ENCODE measurements around the gene DRC7. TPM values are rescaled to one million over a fixed set of nuclear protein-coding genes. Genes with fewer than 3 reads are reported as not detected.

Gene DRC7
- total and polyA plus RNA-seq, 5 experiments from 2014 or later: not detected

DNA sequence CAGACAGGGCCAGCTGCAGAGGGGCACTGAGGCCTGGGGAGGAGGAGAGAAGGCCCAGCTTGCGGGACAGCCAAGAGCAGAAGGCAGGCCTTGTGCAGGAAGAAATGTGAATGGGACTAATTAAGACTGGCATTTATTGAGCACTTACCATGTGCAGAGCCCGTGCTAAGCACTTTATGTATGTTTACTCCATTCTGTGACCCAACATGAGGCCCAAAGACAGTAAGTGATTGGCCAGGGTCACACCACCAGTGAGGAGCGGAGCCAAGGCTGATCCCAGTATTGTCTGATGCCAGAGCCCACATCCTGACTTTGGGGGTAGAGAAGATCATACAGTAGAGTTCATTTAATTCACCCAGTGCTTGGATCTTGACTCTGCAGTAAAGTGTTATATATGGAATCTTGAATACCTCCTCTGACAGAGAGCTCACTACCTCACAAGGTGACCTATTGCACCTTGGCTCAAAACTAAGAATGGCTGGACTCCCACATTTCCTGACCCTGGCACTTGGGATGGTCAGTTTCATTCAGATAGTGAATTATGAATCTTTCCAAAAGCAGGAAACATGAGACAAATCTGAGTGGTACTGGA, 54.6 kb downstream of the DRC7 start:
- ATAC-seq: no peak
- H3K27ac Mint-ChIP-seq: no peak overlapping the region
- H3K27me3 Mint-ChIP-seq: no peaks in the 10 kb centered on the region
- DNase-seq: no peak
- no peak overlapping the region for H3K4me3 Mint-ChIP-seq
- POLR2A ChIA-PET: no interaction called here
- H3K36me3 Mint-ChIP-seq: peaks cover 0 to 32% (median 4%) of the 10 kb centered on the region in 3 donors
- peaks cover 0 to 7% (median 2%) of the 10 kb centered on the region in 4 donors for H3K4me1 Mint-ChIP-seq
- H3K9me3 Mint-ChIP-seq: no peaks in the 10 kb centered on the region

DNA sequence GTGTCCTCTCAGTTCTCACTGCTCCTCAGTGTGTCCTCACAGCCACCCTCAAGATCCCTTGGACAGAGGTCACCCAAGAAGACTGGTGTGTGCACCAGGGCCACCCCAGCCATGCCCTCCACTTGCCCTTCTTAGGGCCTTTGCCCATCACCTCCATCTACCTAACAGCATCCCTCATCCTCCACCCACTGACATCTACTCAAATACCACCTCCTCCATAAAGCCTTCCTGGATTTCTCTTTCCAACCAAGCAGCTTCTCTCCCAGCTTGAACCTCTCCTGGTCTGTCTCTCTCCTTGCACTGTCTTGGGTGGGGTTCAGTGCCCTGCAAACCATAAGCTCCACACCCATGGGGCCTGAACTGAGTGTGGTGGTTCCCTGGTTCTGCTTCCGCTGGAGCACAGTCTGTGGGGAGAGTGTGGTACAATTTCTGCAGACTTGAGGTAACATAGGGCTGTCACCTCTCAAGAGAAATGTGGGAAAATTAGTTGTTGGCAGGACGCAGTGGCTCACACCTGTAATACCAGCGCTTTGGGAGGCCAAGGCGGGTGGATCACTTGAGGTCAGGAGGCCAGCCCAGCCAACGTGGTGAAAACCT, 55.3 kb downstream of the DRC7 start:
- peak overlapping the region in 4 of 10 donors; percentile 33 to 67 (median 54) for H3K27ac Mint-ChIP-seq
- peaks cover 0 to 7% (median 2%) of the 10 kb centered on the region in 4 donors for H3K4me1 Mint-ChIP-seq
- H3K36me3 Mint-ChIP-seq: peaks cover 0 to 27% (median 4%) of the 10 kb centered on the region in 3 donors
- POLR2A ChIA-PET: no interaction called here
- no peaks in the 10 kb centered on the region for H3K27me3 Mint-ChIP-seq
- ATAC-seq: no peak
- no peaks in the 10 kb centered on the region for H3K9me3 Mint-ChIP-seq
- peak overlapping the region in 1 of 10 donors; percentile 40 for H3K4me3 Mint-ChIP-seq
- DNase-seq: no peak

DNA sequence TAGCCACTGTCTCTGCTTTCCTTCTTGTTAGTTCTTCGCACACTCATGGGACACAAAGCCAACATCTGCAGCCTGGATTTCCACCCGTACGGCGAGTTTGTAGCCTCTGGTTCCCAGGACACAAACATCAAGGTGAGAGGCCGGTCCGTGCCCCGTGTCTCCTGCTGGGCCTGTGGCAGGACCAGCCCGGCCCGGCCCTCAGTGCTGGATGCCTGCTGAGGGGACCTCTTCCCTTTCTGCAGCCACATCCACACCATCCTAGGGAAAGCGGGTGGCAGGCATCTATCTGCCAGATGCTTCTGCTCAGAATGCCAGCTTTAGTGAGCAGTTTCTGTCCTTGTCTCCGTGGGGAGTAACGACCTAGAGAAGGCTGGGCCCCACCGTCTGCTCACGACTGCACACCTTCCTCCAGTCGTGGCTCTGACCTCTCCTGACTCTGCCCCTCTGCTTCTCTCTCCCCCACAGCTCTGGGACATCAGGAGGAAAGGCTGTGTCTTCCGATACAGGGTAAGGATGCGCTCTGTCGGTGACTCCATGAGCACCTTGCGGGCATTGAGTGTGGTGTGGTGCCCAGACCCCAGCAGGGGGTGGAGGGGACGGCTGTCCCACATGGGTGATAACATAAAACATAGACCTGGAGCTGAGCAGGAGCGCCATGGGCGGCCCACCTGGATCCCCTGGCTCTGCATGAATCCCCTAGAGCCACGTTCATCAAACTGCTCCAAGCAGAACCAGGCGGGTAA, 56.4 kb downstream of the DRC7 start:
- Mint-ChIP-seq H3K36me3 (peaks cover 0 to 22% (median 4%) of the 10 kb centered on the region in 3 donors), H3K4me3 (no peak overlapping the region), H3K27me3 (no peaks in the 10 kb centered on the region), H3K9me3 (no peaks in the 10 kb centered on the region), H3K4me1 (peaks cover 0 to 7% (median 2%) of the 10 kb centered on the region in 4 donors), H3K27ac (peak overlapping the region in 1 of 10 donors; percentile 11)
- POLR2A ChIA-PET: interaction anchor here (1.4 kb wide), 1 partner anchor 16 kb away, joined by 5 read pairs; the partner anchor contains the start of gene KATNB1
- DNase-seq: no peak
- ATAC-seq: no peak

DNA sequence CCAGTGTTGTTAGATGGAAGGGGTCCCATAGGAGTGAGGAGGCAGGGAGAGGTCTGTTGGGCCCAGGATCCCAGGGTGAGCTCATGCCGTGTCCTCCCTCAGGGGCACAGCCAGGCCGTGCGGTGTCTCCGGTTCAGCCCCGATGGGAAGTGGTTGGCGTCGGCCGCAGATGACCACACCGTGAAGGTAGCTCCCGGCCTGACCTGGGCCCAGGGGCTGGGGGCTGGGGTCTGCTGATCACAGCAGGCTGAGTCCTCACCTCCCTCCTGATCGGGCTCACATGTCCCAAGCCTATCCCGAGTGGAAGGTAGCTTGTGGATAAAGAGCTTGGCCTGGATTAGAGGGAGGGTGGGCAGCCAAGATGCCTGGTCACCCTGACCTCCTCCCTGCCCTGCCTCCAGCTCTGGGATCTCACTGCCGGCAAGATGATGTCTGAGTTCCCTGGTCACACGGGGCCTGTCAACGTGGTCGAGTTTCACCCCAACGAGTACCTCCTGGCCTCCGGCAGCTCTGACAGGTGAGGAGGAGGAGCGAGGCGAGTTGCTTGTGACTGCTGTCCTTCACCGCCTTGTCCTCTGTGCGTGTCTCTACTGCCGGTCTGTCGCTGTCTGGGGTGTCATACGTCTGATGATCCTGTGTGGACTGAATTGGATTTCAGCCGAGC, 57.1 kb downstream of the DRC7 start:
- Mint-ChIP-seq H3K4me3 (no peak overlapping the region), H3K9me3 (no peaks in the 10 kb centered on the region), H3K36me3 (peaks cover 0 to 23% (median 4%) of the 10 kb centered on the region in 3 donors), H3K27me3 (no peaks in the 10 kb centered on the region), H3K27ac (no peak overlapping the region), H3K4me1 (peaks cover 0 to 8% (median 2%) of the 10 kb centered on the region in 4 donors)
- ATAC-seq (no peak), DNase-seq (no peak)
- POLR2A ChIA-PET: interaction anchor here (1.4 kb wide), 1 partner anchor 16 kb away, joined by 5 read pairs; the partner anchor contains the start of gene KATNB1

DNA sequence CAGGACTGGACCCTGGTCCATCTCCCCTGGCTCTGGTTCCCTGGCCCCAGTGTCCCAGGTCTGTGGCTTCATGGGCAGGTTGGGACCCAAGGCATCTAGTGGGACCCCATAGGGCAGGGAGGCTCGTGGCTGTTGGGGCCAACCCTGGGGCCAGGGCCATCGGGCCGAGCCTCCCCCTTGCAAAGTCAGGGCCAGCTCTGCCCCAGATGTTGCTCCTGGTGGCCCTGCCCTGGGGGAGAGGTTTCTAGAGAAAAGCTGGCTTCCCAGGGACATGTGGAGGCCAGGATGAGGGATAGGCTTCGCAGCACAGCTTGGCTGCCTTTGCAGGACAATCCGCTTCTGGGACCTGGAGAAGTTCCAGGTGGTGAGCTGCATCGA, 57.6 kb downstream of the DRC7 start:
- Mint-ChIP-seq H3K4me1 (peaks cover 0 to 8% (median 3%) of the 10 kb centered on the region in 4 donors), H3K9me3 (no peaks in the 10 kb centered on the region), H3K27me3 (no peaks in the 10 kb centered on the region), H3K36me3 (peaks cover 0 to 21% (median 4%) of the 10 kb centered on the region in 3 donors), H3K4me3 (no peak overlapping the region), H3K27ac (no peak overlapping the region)
- ATAC-seq (no peak), DNase-seq (no peak)
- POLR2A ChIA-PET: interaction anchor here (1.4 kb wide), 1 partner anchor 17 kb away, joined by 5 read pairs; the partner anchor contains the start of gene KATNB1

DNA sequence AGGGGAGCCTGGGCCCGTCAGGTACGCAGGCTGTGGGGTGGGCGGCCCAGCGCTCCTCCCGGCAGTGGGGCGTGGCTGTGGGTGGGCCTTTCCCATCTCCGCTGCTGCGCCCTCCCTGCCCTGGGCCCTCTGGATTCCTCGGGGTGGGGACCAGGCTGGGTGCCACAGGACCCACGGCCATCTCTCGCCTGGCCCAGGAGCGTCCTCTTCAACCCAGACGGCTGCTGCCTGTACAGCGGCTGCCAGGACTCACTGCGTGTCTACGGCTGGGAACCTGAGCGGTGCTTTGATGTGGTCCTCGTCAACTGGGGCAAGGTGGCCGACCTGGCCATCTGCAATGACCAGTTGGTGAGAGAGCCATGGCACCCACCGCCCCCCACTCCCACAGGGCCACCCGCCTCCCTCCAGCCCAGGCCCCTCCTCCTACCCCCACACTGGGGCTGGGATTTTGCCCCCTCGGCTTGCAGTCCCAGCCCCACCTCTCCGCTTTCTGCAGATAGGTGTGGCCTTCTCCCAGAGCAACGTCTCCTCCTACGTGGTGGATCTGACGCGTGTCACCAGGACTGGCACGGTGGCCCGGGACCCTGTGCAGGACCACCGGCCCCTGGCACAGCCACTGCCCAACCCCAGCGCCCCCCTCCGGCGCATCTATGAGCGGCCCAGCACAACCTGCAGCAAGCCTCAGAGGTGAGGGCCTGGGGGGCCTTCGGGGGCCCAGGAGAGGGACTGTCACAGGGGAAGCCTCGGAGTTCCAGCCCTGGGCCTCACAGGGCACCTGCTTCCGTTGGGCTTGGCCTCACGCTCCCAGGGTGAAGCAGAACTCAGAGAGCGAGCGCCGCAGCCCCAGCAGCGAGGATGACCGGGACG, 58.2 kb downstream of the DRC7 start:
- POLR2A ChIA-PET: no interaction called here
- no peak for ATAC-seq
- Mint-ChIP-seq H3K36me3 (peaks cover 0 to 20% (median 4%) of the 10 kb centered on the region in 3 donors), H3K4me3 (no peak overlapping the region), H3K27ac (no peak overlapping the region), H3K9me3 (no peaks in the 10 kb centered on the region), H3K27me3 (no peaks in the 10 kb centered on the region), H3K4me1 (peaks cover 0 to 8% (median 4%) of the 10 kb centered on the region in 4 donors)
- no peak for DNase-seq

DNA sequence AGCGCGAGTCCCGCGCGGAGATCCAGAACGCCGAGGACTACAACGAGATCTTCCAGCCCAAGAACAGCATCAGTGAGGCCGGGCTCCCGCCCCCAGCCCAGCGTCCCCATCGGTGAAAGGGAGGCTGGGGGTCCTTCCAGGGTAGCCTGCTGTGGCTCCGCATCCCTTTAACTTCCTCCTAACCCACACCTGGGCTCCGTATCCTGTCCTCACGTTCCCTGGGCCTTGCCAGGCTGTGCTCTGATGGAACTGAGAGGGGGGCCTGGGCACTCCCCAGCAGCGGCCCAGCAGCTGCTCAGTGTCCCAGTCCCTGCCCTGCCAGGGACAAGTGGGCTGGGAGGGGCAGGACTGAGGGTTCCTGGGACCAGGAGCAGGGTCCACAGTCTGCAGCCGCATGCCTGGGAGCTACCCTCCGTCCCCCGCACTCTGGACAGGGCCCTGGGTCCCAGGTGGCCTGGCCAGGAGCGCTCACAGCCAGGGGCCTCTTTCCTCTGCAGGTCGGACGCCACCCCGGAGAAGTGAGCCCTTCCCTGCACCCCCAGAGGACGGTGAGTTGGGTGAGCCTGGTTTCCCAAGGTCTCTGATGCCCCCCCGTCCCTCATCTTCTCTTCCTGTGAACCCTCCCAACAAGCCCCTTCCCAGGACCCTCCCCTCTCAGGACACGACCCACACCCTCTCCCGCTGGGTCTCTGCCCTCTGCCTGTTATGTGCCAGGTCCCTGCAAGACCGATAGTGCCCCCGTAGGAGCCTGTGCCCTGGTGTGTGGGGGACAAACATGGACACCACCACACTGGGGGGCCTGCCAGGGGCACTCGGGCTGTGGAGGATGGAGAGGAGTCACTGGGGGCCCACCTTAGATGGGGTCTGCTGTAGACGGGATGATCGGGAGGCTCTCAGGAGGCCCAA, 59.1 kb downstream of the DRC7 start:
- POLR2A ChIA-PET: no interaction called here
- no peaks in the 10 kb centered on the region for H3K27me3 Mint-ChIP-seq
- no peak overlapping the region for H3K4me3 Mint-ChIP-seq
- H3K9me3 Mint-ChIP-seq: no peaks in the 10 kb centered on the region
- peaks cover 0 to 8% (median 4%) of the 10 kb centered on the region in 4 donors for H3K4me1 Mint-ChIP-seq
- peaks cover 0 to 20% (median 4%) of the 10 kb centered on the region in 3 donors for H3K36me3 Mint-ChIP-seq
- no peak overlapping the region for H3K27ac Mint-ChIP-seq
- ATAC-seq (no peak), DNase-seq (no peak)

DNA sequence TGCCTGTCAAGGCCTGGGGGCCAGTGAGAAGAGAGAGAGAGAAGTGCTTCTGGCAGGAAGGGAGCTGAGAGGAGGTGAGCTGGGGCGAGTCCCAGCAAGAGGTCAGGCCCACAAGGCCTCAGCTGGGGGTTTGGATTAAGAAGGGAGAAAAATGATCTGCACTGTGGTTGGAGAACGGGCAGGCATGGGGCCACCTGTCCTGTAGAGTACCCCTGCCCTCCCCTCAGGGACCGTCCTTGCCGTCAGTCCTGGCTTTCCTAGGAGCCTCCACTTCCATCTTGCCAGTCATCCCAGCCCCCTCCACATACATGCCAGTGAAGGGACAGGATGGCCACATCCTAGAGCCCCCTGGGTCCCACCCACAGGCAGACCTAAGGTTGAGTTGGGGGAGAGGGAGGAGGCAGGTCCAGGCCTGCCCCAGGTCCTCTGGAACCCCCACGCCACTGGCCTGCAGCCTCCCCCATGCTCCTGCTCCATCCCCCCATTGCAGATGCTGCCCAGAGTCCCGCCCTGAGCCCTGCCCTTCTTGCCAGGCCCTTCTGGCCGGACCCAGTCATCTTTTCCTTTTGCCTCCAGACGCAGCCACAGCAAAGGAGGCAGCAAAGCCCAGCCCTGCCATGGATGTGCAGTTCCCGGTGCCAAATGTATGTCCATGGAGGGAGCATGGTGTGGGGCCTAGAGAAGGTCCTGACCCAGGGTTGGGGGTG, 59.9 kb downstream of the DRC7 start:
- Mint-ChIP-seq H3K27ac (no peak overlapping the region), H3K4me1 (peaks cover 0 to 8% (median 4%) of the 10 kb centered on the region in 4 donors), H3K36me3 (peaks cover 0 to 17% (median 4%) of the 10 kb centered on the region in 3 donors), H3K27me3 (no peaks in the 10 kb centered on the region), H3K9me3 (no peaks in the 10 kb centered on the region), H3K4me3 (no peak overlapping the region)
- no peak for DNase-seq
- POLR2A ChIA-PET: no interaction called here
- no peak for ATAC-seq

DNA sequence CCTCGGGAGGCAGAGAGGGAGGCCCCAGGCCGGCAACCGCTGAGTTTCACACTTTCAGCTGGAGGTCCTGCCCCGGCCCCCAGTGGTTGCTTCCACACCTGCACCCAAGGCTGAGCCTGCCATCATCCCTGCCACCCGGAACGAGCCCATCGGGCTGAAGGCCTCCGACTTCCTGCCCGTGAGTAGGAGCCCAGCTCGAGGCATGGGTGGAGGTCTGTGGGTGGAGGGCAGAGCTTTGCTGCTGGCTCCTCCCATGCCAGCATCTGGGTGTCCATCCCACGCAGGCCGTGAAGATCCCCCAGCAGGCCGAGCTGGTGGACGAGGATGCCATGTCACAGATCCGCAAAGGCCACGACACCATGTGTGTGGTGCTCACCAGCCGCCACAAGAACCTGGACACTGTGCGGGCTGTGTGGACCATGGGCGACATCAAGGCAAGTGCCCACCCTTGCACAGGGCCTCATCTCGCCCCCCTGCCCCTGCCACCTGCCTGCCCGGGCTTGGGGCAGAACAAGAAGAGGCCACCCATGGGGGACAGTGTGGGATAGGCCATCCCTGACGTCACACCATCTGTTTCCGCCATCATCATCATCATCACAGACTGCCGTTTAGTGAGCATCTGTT, 60.6 kb downstream of the DRC7 start:
- H3K27me3 Mint-ChIP-seq: no peaks in the 10 kb centered on the region
- H3K27ac Mint-ChIP-seq: no peak overlapping the region
- no peaks in the 10 kb centered on the region for H3K9me3 Mint-ChIP-seq
- POLR2A ChIA-PET: no interaction called here
- H3K4me1 Mint-ChIP-seq: peaks cover 0 to 8% (median 1%) of the 10 kb centered on the region in 4 donors
- H3K36me3 Mint-ChIP-seq: peaks cover 0 to 17% (median 4%) of the 10 kb centered on the region in 3 donors
- ATAC-seq (no peak), DNase-seq (peak in 1 of 10 donors; percentile 62)
- no peak overlapping the region for H3K4me3 Mint-ChIP-seq

DNA sequence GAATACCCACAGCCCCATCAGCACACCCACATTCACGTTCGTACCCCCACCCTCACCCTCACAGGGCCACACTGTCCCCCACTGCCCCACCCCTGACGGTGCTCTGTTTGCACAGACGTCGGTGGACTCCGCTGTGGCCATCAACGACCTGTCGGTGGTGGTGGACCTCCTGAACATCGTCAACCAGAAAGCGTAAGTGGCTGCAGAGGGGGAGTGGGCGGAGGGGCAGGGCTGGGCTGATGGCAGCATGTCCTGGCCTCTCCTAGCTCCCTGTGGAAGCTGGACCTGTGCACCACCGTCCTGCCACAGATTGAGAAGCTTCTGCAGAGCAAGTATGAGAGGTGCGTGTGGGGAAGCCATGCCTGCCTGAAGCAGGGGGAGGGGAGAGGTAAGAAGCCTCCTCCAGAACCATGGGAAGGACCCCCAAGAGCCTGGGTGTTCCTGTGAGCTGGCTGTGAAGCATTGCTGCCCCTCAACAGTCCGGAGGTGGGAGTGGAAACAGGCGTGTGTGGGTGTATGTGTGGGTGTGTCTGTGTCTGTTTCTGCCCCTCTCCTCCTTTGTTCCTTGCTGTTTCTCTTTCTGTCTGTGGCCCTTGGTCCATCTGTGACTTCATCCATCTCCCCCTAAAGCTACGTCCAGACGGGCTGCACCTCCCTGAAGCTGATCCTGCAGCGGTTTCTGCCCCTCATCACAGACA, 61.3 kb downstream of the DRC7 start:
- peak in 1 of 10 donors; percentile 57 for DNase-seq
- POLR2A ChIA-PET: no interaction called here
- H3K27me3 Mint-ChIP-seq: no peaks in the 10 kb centered on the region

More for the DNA sequence above, 61.3 kb downstream of the DRC7 start:
- Mint-ChIP-seq H3K36me3 (peaks cover 0 to 14% (median 4%) of the 10 kb centered on the region in 3 donors), H3K4me3 (no peak overlapping the region), H3K27ac (peak overlapping the region in 1 of 10 donors; percentile 22), H3K4me1 (peaks cover 0 to 8% (median 1%) of the 10 kb centered on the region in 4 donors), H3K9me3 (no peaks in the 10 kb centered on the region)
- ATAC-seq: no peak
